ENCODE results near the gene ZNF48. TPM values are rescaled to one million over a fixed set of nuclear protein-coding genes. Genes with fewer than 3 reads are reported as not detected.

The ZNF48 gene
- total and polyA plus RNA-seq, 5 experiments from 2014 or later: 6.1 to 14.3 (median 11.7) TPM

- Mint-ChIP-seq H3K9me3 (no peaks in the 10 kb centered on the region), H3K36me3 (peaks cover 0 to 56% (median 0%) of the 10 kb centered on the region in 3 donors), H3K4me3 (peak overlapping the region; percentile 89 to 99 (median 95)), H3K27me3 (no peaks in the 10 kb centered on the region), H3K4me1 (peaks cover 20 to 47% (median 42%) of the 10 kb centered on the region in 4 donors), H3K27ac (peak overlapping the region; percentile 95 to 99 (median 98))
- DNase-seq (no peak), ATAC-seq (peak; percentile 46 to 56)
- POLR2A ChIA-PET: interaction anchor here (0.6 to 4.7 kb wide), 16 partner anchors 10 to 909 kb away, joined by 3 to 48 read pairs (median 4); partner anchors contain the start of genes CORO1A, SEPTIN1, TBC1D10B and ZNF48
These were observed 40.6 kb upstream of the ZNF48 start for GRCh38 chr16:30354423-30355143.

GRCh38 chr16:30355144-30355953 lies 39.9 kb upstream of the ZNF48 start, which contains the start of gene CD2BP2:
Gene CD2BP2, minus strand, starts transcription at chr16:30355308. Its CDS starts 627 bp downstream, at chr16:30354681.
- peaks cover 0 to 52% (median 0%) of the 10 kb centered on the region in 3 donors for H3K36me3 Mint-ChIP-seq
- peaks cover 22 to 47% (median 37%) of the 10 kb centered on the region in 4 donors for H3K4me1 Mint-ChIP-seq
- no peaks in the 10 kb centered on the region for H3K27me3 Mint-ChIP-seq
- H3K4me3 Mint-ChIP-seq: peak within 1 kb of the TSS; percentile 89 to 99 (median 95)
- peak within 1 kb of the TSS; percentile 95 to 99 (median 98) for H3K27ac Mint-ChIP-seq
- peak; percentile 92 to 94 for ATAC-seq
- POLR2A ChIA-PET: interaction anchor here (0.6 to 4.7 kb wide), 15 partner anchors 9 to 909 kb away, joined by 3 to 48 read pairs (median 4); partner anchors contain the start of genes CORO1A, SEPTIN1, TBC1D10B and ZNF48
- DNase-seq: peak; percentile 79 to 93 (median 84)
- H3K9me3 Mint-ChIP-seq: no peaks in the 10 kb centered on the region

GRCh38 chr16:30355954-30356308 lies 39.3 kb upstream of the ZNF48 start:
- DNase-seq: no peak

GRCh38 chr16:30356401-30357084 lies 38.7 kb upstream of the ZNF48 start:
- H3K36me3 Mint-ChIP-seq: peaks cover 0 to 45% (median 3%) of the 10 kb centered on the region in 3 donors
- H3K27me3 Mint-ChIP-seq: no peaks in the 10 kb centered on the region
- no peaks in the 10 kb centered on the region for H3K9me3 Mint-ChIP-seq
- no peak for DNase-seq
- peak in 1 of 2 donors; percentile 15 for ATAC-seq
- peak overlapping the region in 9 of 10 donors; percentile 35 to 99 (median 98) for H3K27ac Mint-ChIP-seq
- peak overlapping the region; percentile 79 to 99 (median 95) for H3K4me3 Mint-ChIP-seq
- H3K4me1 Mint-ChIP-seq: peaks cover 24 to 45% (median 32%) of the 10 kb centered on the region in 4 donors
- POLR2A ChIA-PET: interaction anchor here (0.6 to 4.7 kb wide), 5 partner anchors 13 to 278 kb away, joined by 3 to 48 read pairs (median 17); partner anchors contain the start of genes SEPTIN1, TBC1D10B and ZNF771

More at GRCh38 chr16:30355954-30356308, 39.3 kb upstream of the ZNF48 start:
- Mint-ChIP-seq H3K4me1 (peaks cover 24 to 47% (median 34%) of the 10 kb centered on the region in 4 donors), H3K9me3 (no peaks in the 10 kb centered on the region), H3K27ac (peak overlapping the region; percentile 35 to 99 (median 98)), H3K4me3 (peak overlapping the region; percentile 89 to 99 (median 95)), H3K27me3 (no peaks in the 10 kb centered on the region), H3K36me3 (peaks cover 0 to 51% (median 1%) of the 10 kb centered on the region in 3 donors)
- no peak for ATAC-seq
- POLR2A ChIA-PET: interaction anchor here (1.1 to 4.7 kb wide), 6 partner anchors 9 to 173 kb away, joined by 3 to 48 read pairs (median 14); partner anchors contain the start of genes CORO1A, SEPTIN1, TBC1D10B and ZNF771

GRCh38 chr16:30357085-30357714 lies 38.0 kb upstream of the ZNF48 start:
- Mint-ChIP-seq H3K9me3 (no peaks in the 10 kb centered on the region), H3K27me3 (no peaks in the 10 kb centered on the region), H3K36me3 (peaks cover 0 to 42% (median 3%) of the 10 kb centered on the region in 3 donors), H3K4me3 (peak overlapping the region in 2 of 10 donors; percentile 15 to 41), H3K27ac (peak overlapping the region in 9 of 10 donors; percentile 29 to 98 (median 89)), H3K4me1 (peaks cover 22 to 39% (median 30%) of the 10 kb centered on the region in 4 donors)
- DNase-seq: no peak
- POLR2A ChIA-PET: interaction anchor here (0.6 to 4.7 kb wide), 3 partner anchors 12 to 278 kb away, joined by 3 to 48 read pairs (median 17); partner anchors contain the start of genes SEPTIN1 and TBC1D10B
- ATAC-seq: no peak

- Mint-ChIP-seq H3K27ac (peak overlapping the region in 2 of 10 donors; percentile 29 to 71), H3K4me3 (no peak overlapping the region), H3K9me3 (no peaks in the 10 kb centered on the region), H3K27me3 (no peaks in the 10 kb centered on the region), H3K4me1 (peaks cover 25 to 35% (median 28%) of the 10 kb centered on the region in 4 donors), H3K36me3 (peaks cover 0 to 40% (median 3%) of the 10 kb centered on the region in 3 donors)
- no peak for ATAC-seq
- POLR2A ChIA-PET: interaction anchor here (0.5 kb wide), 1 partner anchor 250 kb away, joined by 4 read pairs; no protein-coding TSS in a partner anchor
- DNase-seq: no peak
These were observed 37.3 kb upstream of the ZNF48 start for GRCh38 chr16:30357715-30358576.

- ATAC-seq: no peak
- Mint-ChIP-seq H3K36me3 (peaks cover 0 to 40% (median 6%) of the 10 kb centered on the region in 3 donors), H3K4me1 (peaks cover 21 to 30% (median 28%) of the 10 kb centered on the region in 4 donors), H3K4me3 (no peak overlapping the region), H3K27me3 (no peaks in the 10 kb centered on the region), H3K9me3 (no peaks in the 10 kb centered on the region), H3K27ac (peak overlapping the region in 1 of 10 donors; percentile 3)
- DNase-seq: peak in 1 of 10 donors; percentile 24
- POLR2A ChIA-PET: interaction anchor here (0.5 to 0.6 kb wide), 2 partner anchors 19 to 250 kb away, joined by 3 to 4 read pairs; no protein-coding TSS in a partner anchor
These were observed 36.7 kb upstream of the ZNF48 start for GRCh38 chr16:30358577-30358936.

GRCh38 chr16:30358990-30359870 lies 36.0 kb upstream of the ZNF48 start:
- DNase-seq (no peak), ATAC-seq (no peak)
- Mint-ChIP-seq H3K9me3 (no peaks in the 10 kb centered on the region), H3K27me3 (no peaks in the 10 kb centered on the region), H3K27ac (no peak overlapping the region), H3K4me1 (peaks cover 14 to 28% (median 23%) of the 10 kb centered on the region in 4 donors), H3K4me3 (no peak overlapping the region), H3K36me3 (peaks cover 0 to 42% (median 6%) of the 10 kb centered on the region in 3 donors)
- POLR2A ChIA-PET: interaction anchor here (0.6 to 1.4 kb wide), 2 partner anchors 19 kb away, joined by 3 to 5 read pairs; no protein-coding TSS in a partner anchor

- DNase-seq (no peak), ATAC-seq (no peak)
- POLR2A ChIA-PET: interaction anchor here (1.4 kb wide), 1 partner anchor 18 kb away, joined by 5 read pairs; no protein-coding TSS in a partner anchor
- no peak overlapping the region for H3K4me3 Mint-ChIP-seq
- H3K27ac Mint-ChIP-seq: peak overlapping the region in 3 of 10 donors; percentile 37 to 81 (median 67)
- H3K9me3 Mint-ChIP-seq: no peaks in the 10 kb centered on the region
- H3K36me3 Mint-ChIP-seq: peaks cover 0 to 46% (median 6%) of the 10 kb centered on the region in 3 donors
- peaks cover 11 to 25% (median 19%) of the 10 kb centered on the region in 4 donors for H3K4me1 Mint-ChIP-seq
- no peaks in the 10 kb centered on the region for H3K27me3 Mint-ChIP-seq
These were observed 35.4 kb upstream of the ZNF48 start for GRCh38 chr16:30359871-30360170.

- Mint-ChIP-seq H3K27ac (peak overlapping the region in 4 of 10 donors; percentile 3 to 75 (median 58)), H3K4me1 (peaks cover 10 to 22% (median 16%) of the 10 kb centered on the region in 4 donors), H3K27me3 (no peaks in the 10 kb centered on the region), H3K36me3 (peaks cover 0 to 58% (median 6%) of the 10 kb centered on the region in 3 donors), H3K4me3 (no peak overlapping the region), H3K9me3 (no peaks in the 10 kb centered on the region)
- DNase-seq (no peak), ATAC-seq (no peak)
- POLR2A ChIA-PET: no interaction called here
These were observed 34.0 kb upstream of the ZNF48 start for GRCh38 chr16:30361180-30361579.
